SK-N-SH (cell line): Measurements from ENCODE around the gene MT1H.

Experiments used
- CHD2 ChIP-seq: fragments of 150-350 bp; IDR thresholded peaks from 2 replicates; pipeline ENCODE4 v1.6.1; 2018; ENCODE audit warnings: low read length; ENCODE audit not compliant: partially characterized antibody
- ELF1 ChIP-seq: IDR thresholded peaks from 2 replicates; pipeline ENCODE4 v1.4.0; 2012
- NFIC ChIP-seq: IDR thresholded peaks from 2 replicates; pipeline ENCODE4 v1.4.0; 2012; ENCODE audit warnings: borderline replicate concordance
- SIN3A ChIP-seq: IDR thresholded peaks from 2 replicates; pipeline ENCODE4 v1.6.1; 2012; ENCODE audit warnings: low read depth, mild to moderate bottlenecking, low read length, moderate library complexity, borderline replicate concordance
- SMC3 ChIP-seq: IDR thresholded peaks from 2 replicates; pipeline ENCODE4 v1.6.1; 2012; ENCODE audit warnings: low read depth, low read length, improper control_type of control experiment
- TAF1 ChIP-seq: IDR thresholded peaks from 2 replicates; pipeline ENCODE4 v1.6.1; 2012; ENCODE audit warnings: low read depth, mild to moderate bottlenecking, low read length, moderate library complexity, borderline replicate concordance
- YY1 ChIP-seq: IDR thresholded peaks from 2 replicates; pipeline ENCODE4 v1.4.0; 2012; ENCODE audit warnings: low read depth, mild to moderate bottlenecking
- TF ChIP-seq, protein P1 (sequence below): fragments of 200-600 bp; sonication (generic); IDR thresholded peaks from 2 replicates; pipeline ENCODE4 v1.6.1; 2017; ENCODE audit warnings: antibody characterized with exemption, mild to moderate bottlenecking, moderate library complexity
- TF ChIP-seq, protein P2 (sequence below): IDR thresholded peaks from 2 replicates; pipeline ENCODE4 v1.4.0; 2012; ENCODE audit warnings: low read depth, borderline replicate concordance
- TF ChIP-seq, protein P3 (sequence below): IDR thresholded peaks from 2 replicates; pipeline ENCODE4 v1.4.0; 2012; ENCODE audit warnings: low read depth
- TF ChIP-seq, protein P4 (sequence below): fragments of 150-350 bp; IDR thresholded peaks from 2 replicates; pipeline ENCODE4 v1.6.1; 2016; ENCODE audit warnings: mild to moderate bottlenecking, low read depth, low read length
- TF ChIP-seq, protein P5 (sequence below): fragments of 150-350 bp; IDR thresholded peaks from 2 replicates; pipeline ENCODE4 v1.6.1; 2017; ENCODE audit warnings: antibody characterized with exemption, low read length, low read depth, borderline replicate concordance

DNA sequence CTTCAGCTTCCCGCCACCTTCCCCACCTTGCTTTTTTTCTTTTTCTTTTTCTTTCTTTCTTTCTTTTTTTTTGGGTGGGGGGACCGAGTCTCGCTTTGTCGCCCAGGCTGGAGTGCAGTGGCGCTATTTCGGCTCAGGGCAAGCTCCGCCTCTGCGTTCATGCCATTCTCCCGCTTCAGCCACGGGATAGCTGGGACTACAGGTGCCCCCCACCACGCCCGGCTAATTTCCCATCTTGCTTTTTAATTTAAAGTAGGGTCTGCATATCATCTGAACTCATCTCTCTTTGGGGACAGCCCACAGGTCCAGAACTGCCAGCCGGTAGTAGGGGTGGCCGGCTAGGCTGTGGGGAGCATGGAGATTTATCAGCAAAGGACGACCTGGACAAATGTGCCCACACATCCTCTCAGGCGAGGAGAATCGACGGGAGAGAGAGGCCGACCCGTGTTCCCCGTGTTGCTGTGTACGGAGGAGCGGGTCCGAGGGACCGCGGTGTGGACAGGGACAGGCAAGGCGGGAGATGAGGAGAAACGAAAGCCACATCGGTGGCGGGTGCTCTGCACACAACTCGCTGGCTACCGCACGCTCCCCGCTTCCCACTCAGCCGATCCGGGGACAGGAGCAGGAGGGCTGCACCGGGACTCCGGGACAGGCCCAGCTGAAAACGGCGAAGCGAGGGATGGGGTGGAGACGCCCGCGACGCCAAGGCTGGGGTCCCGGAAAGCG, 34.7 kb upstream of the MT1H start:
- TF ChIP-seq CHD2 (no peak), SMC3 (no peak), YY1 (no peak), SIN3A (no peak), TAF1 (no peak), ELF1 (no peak), NFIC (no peak)
- TF ChIP-seq, protein P1, sequence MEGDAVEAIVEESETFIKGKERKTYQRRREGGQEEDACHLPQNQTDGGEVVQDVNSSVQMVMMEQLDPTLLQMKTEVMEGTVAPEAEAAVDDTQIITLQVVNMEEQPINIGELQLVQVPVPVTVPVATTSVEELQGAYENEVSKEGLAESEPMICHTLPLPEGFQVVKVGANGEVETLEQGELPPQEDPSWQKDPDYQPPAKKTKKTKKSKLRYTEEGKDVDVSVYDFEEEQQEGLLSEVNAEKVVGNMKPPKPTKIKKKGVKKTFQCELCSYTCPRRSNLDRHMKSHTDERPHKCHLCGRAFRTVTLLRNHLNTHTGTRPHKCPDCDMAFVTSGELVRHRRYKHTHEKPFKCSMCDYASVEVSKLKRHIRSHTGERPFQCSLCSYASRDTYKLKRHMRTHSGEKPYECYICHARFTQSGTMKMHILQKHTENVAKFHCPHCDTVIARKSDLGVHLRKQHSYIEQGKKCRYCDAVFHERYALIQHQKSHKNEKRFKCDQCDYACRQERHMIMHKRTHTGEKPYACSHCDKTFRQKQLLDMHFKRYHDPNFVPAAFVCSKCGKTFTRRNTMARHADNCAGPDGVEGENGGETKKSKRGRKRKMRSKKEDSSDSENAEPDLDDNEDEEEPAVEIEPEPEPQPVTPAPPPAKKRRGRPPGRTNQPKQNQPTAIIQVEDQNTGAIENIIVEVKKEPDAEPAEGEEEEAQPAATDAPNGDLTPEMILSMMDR: no peak
- TF ChIP-seq, protein P2, sequence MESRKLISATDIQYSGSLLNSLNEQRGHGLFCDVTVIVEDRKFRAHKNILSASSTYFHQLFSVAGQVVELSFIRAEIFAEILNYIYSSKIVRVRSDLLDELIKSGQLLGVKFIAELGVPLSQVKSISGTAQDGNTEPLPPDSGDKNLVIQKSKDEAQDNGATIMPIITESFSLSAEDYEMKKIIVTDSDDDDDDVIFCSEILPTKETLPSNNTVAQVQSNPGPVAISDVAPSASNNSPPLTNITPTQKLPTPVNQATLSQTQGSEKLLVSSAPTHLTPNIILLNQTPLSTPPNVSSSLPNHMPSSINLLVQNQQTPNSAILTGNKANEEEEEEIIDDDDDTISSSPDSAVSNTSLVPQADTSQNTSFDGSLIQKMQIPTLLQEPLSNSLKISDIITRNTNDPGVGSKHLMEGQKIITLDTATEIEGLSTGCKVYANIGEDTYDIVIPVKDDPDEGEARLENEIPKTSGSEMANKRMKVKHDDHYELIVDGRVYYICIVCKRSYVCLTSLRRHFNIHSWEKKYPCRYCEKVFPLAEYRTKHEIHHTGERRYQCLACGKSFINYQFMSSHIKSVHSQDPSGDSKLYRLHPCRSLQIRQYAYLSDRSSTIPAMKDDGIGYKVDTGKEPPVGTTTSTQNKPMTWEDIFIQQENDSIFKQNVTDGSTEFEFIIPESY: no peak
- TF ChIP-seq, protein P3, sequence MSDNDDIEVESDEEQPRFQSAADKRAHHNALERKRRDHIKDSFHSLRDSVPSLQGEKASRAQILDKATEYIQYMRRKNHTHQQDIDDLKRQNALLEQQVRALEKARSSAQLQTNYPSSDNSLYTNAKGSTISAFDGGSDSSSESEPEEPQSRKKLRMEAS: no peak
- TF ChIP-seq, protein P4, sequence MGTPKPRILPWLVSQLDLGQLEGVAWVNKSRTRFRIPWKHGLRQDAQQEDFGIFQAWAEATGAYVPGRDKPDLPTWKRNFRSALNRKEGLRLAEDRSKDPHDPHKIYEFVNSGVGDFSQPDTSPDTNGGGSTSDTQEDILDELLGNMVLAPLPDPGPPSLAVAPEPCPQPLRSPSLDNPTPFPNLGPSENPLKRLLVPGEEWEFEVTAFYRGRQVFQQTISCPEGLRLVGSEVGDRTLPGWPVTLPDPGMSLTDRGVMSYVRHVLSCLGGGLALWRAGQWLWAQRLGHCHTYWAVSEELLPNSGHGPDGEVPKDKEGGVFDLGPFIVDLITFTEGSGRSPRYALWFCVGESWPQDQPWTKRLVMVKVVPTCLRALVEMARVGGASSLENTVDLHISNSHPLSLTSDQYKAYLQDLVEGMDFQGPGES: no peak
- TF ChIP-seq, protein P5, sequence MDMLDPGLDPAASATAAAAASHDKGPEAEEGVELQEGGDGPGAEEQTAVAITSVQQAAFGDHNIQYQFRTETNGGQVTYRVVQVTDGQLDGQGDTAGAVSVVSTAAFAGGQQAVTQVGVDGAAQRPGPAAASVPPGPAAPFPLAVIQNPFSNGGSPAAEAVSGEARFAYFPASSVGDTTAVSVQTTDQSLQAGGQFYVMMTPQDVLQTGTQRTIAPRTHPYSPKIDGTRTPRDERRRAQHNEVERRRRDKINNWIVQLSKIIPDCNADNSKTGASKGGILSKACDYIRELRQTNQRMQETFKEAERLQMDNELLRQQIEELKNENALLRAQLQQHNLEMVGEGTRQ: no peak
